ENCODE measurements around the gene EML4.

The EML4 gene

GRCh38 chr2:42176992-42177738, 8.0 kb downstream of the EML4 start:
- DNase-seq (ENCODE audit: low read depth): no peak
- no peak for TF ChIP-seq CTCF (IDR thresholded peaks at IDR 0.05; ENCODE audit: low read depth, low read length, missing control alignments)
- no peak overlapping the region for H3K4me3 ChIP-seq (ENCODE audit: low read depth, low read length)

GRCh38 chr2:42178335-42178734, 9.2 kb downstream of the EML4 start:
- TF ChIP-seq CTCF (IDR thresholded peaks at IDR 0.05; ENCODE audit: low read depth, low read length, missing control alignments): no peak
- DNase-seq (ENCODE audit: low read depth): no peak
- H3K4me3 ChIP-seq (ENCODE audit: low read depth, low read length): no peak overlapping the region

- no peak for DNase-seq (ENCODE audit: low read depth)
- no peak for TF ChIP-seq CTCF (IDR thresholded peaks at IDR 0.05; ENCODE audit: low read depth, low read length, missing control alignments)
- no peak overlapping the region for H3K4me3 ChIP-seq (ENCODE audit: low read depth, low read length)
Measured at GRCh38 chr2:42180300-42180699, 11.1 kb downstream of the EML4 start.

- TF ChIP-seq CTCF (IDR thresholded peaks at IDR 0.05; ENCODE audit: low read depth, low read length, missing control alignments): no peak
- no peak for DNase-seq (ENCODE audit: low read depth)
- H3K4me3 ChIP-seq (ENCODE audit: low read depth, low read length): no peak overlapping the region
Measured at GRCh38 chr2:42182654-42183308, 13.6 kb downstream of the EML4 start.

GRCh38 chr2:42183775-42184174, 14.6 kb downstream of the EML4 start:
- no peak for TF ChIP-seq CTCF (IDR thresholded peaks at IDR 0.05; ENCODE audit: low read depth, low read length, missing control alignments)
- H3K4me3 ChIP-seq (ENCODE audit: low read depth, low read length): no peak overlapping the region
- no peak for DNase-seq (ENCODE audit: low read depth)

GRCh38 chr2:42184346-42184745, 15.2 kb downstream of the EML4 start:
- TF ChIP-seq CTCF (IDR thresholded peaks at IDR 0.05; ENCODE audit: low read depth, low read length, missing control alignments): no peak
- DNase-seq (ENCODE audit: low read depth): no peak
- no peak overlapping the region for H3K4me3 ChIP-seq (ENCODE audit: low read depth, low read length)
